Endothelial cell of umbilical vein (primary cell): ENCODE measurements around the gene APMAP. TPM values are rescaled to one million over a fixed set of nuclear protein-coding genes. Genes with fewer than 3 reads are reported as not detected.

ENCODE experiments used
- BruUV-seq: library from RNA; stranded (reverse); fragments of 400-500 nt; replicated peaks from 2 replicates; lab custom pipeline; 2021; lab: Mats Ljungman, UMichigan
- CTCF ChIA-PET: fragments of 300-600, 350-600 bp; sonication (Branson Sonifier 250); formaldehyde crosslinking; loops from one replicate; lab custom pipeline; 2021; ENCODE audit warnings: antibody characterized with exemption, inconsistent platforms; lab: Charles Lee
- POLR2A ChIA-PET: fragments of 300-600, 350-600 bp; sonication (Branson Sonifier 250); formaldehyde crosslinking; loops from one replicate; lab custom pipeline; 2021; ENCODE audit warnings: antibody characterized with exemption, inconsistent platforms; lab: Charles Lee
- DNase-seq: peaks from one replicate; pipeline ENCODE4 v3.0.0-alpha.2; 2011; ENCODE audit warnings: low read depth, low spot score
- FAIRE-seq: peaks from 2 replicates; lab custom pipeline; 2011; peaks lifted over from hg19 to GRCh38; lab: Jason Lieb, UNC
- H2AFZ ChIP-seq: 2 replicates; pipeline ENCODE4 v1.6.0; 2012; ENCODE audit warnings: low read depth, low read length, control low read depth, inconsistent platforms
- H3K27ac ChIP-seq: 2 replicates; pipeline ENCODE4 v1.5.1; 2011; ENCODE audit warnings: low read depth, mild to moderate bottlenecking, control low read depth, low read length, moderate library complexity; ENCODE audit not compliant: insufficient read depth
- H3K27me3 ChIP-seq, 2 experiments: 2 replicates each; pipeline versions ENCODE4 v1.6.0 to v1.6.1; 2011; ENCODE audit warnings: low read length in 2 of 2, mixed read lengths in 1 of 2; ENCODE audit not compliant: control insufficient read depth in 2 of 2, insufficient read depth in 2 of 2
- H3K36me3 ChIP-seq, 2 experiments: 2 replicates in 1 of 2; 3 replicates in 1 of 2; pipeline ENCODE4 v1.5.1; 2011; ENCODE audit warnings: low read length in 2 of 2, mild to moderate bottlenecking in 1 of 2, moderate library complexity in 1 of 2; ENCODE audit not compliant: control insufficient read depth in 2 of 2, insufficient read depth in 2 of 2; ENCODE audit errors: extremely low read depth in 1 of 2
- H3K4me1 ChIP-seq: 3 replicates; pipeline ENCODE4 v1.5.1; 2011; ENCODE audit warnings: mild to moderate bottlenecking, low read length; ENCODE audit not compliant: control insufficient read depth, insufficient read depth; ENCODE audit errors: extremely low read depth
- H3K4me2 ChIP-seq: 2 replicates; pipeline ENCODE4 v1.6.1; 2011; ENCODE audit warnings: low read length, control low read depth, mixed read lengths; ENCODE audit not compliant: insufficient read depth
- H3K4me3 ChIP-seq, 3 experiments: fragments of 200-600 bp in 1 of 3; sonication (generic), shearing (Covaris generic) in 1 of 3; replicated peaks in 1 of 3; 2 replicates each; pipeline ENCODE4 v1.5.1; 2011 to 2016; ENCODE audit warnings: control low read depth in 3 of 3, low read length in 3 of 3, mild to moderate bottlenecking in 2 of 3, inconsistent platforms in 1 of 3, low read depth in 1 of 3, moderate library complexity in 1 of 3; ENCODE audit not compliant: insufficient read depth in 1 of 3
- H3K79me2 ChIP-seq: 2 replicates; pipeline ENCODE4 v1.6.0; 2012; ENCODE audit warnings: low read length, inconsistent platforms; ENCODE audit not compliant: control insufficient read depth, insufficient read depth
- H3K9ac ChIP-seq: replicated peaks from 2 replicates; pipeline ENCODE3; 2011; ENCODE audit warnings: low read length, control low read depth; ENCODE audit not compliant: insufficient read depth; ENCODE audit errors: extremely low read depth
- H3K9me1 ChIP-seq: replicated peaks from 3 replicates; pipeline ENCODE4 v1.6.0; 2011; ENCODE audit warnings: mild to moderate bottlenecking, low read length; ENCODE audit not compliant: control insufficient read depth, insufficient read depth; ENCODE audit errors: extremely low read depth
- H3K9me3 ChIP-seq: replicated peaks from 2 replicates; pipeline ENCODE4 v1.5.1; 2012; ENCODE audit warnings: low read length, inconsistent platforms; ENCODE audit not compliant: control insufficient read depth, insufficient read depth
- H4K20me1 ChIP-seq: replicated peaks from 2 replicates; pipeline ENCODE3; 2011; ENCODE audit warnings: mild to moderate bottlenecking, low read length; ENCODE audit not compliant: control insufficient read depth, insufficient read depth; ENCODE audit errors: extremely low read depth
- CTCF ChIP-seq, 2 donors: IDR thresholded peaks; 1 replicate in 1 of 2; 2 replicates in 1 of 2; pipeline ENCODE4 v1.5.1; 2011; ENCODE audit warnings: low read length in 2 of 2, mild to moderate bottlenecking in 2 of 2, moderate library complexity in 2 of 2, control low read depth in 1 of 2, inconsistent platforms in 1 of 2, low read depth in 1 of 2; ENCODE audit not compliant: insufficient read depth in 1 of 2; ENCODE audit errors: extremely low read depth in 1 of 2
- EZH2 ChIP-seq: IDR thresholded peaks from 2 replicates; pipeline ENCODE4 v1.6.1; 2012; ENCODE audit warnings: borderline replicate concordance, low read depth, mild to moderate bottlenecking, moderate library complexity, low read length, inconsistent platforms; ENCODE audit not compliant: severe bottlenecking
- FOS ChIP-seq: IDR thresholded peaks from 2 replicates; pipeline ENCODE4 v1.6.1; 2011; ENCODE audit warnings: mild to moderate bottlenecking, low read length, moderate library complexity, borderline replicate concordance; ENCODE audit not compliant: insufficient read depth
- GATA2 ChIP-seq: IDR thresholded peaks from 2 replicates; pipeline ENCODE4 v1.7.0; 2011; ENCODE audit warnings: low read depth, mild to moderate bottlenecking, moderate library complexity, mixed read lengths, low read length; ENCODE audit not compliant: insufficient read length, insufficient read depth
- JUN ChIP-seq: IDR thresholded peaks from 2 replicates; pipeline ENCODE4 v1.6.1; 2011; ENCODE audit warnings: borderline replicate concordance, low read depth; ENCODE audit not compliant: insufficient read length, insufficient read depth
- MAX ChIP-seq: IDR thresholded peaks from 2 replicates; pipeline ENCODE4 v1.6.1; 2011; ENCODE audit not compliant: insufficient read depth, insufficient read length
- MYC ChIP-seq: IDR thresholded peaks from one replicate; pipeline ENCODE4 v1.6.1; 2011; ENCODE audit warnings: mild to moderate bottlenecking, low read depth, low read length
- POLR2A ChIP-seq: IDR thresholded peaks from 2 replicates; pipeline ENCODE4 v1.6.1; 2012; ENCODE audit warnings: low read depth, mild to moderate bottlenecking, control low read depth, low read length
- POLR2AphosphoS5 ChIP-seq: IDR thresholded peaks from 2 replicates; pipeline ENCODE4 v1.6.1; 2012; ENCODE audit warnings: low read depth, mild to moderate bottlenecking, control low read depth, low read length, moderate library complexity; ENCODE audit not compliant: insufficient read depth
- dilution Hi-C: fragments of 300-500 bp; cut with MboI; formaldehyde crosslinking; loops from one replicate; pipeline ENCODE4 v1.15.0; 2019; ENCODE audit warnings: low sequenced_read_pairs; ENCODE audit not compliant: extremely low pct_ligation_motif_present
- intact Hi-C: fragments of 100-400 bp; cut with micrococcal nuclease; formaldehyde crosslinking; loops from one replicate; pipeline ENCODE4 v1.10.0; 2022
- polyA plus RNA-seq, 4 experiments: library from polyadenylated mRNA; depleted of rRNA in 3 of 4; stranded (reverse) in 3 of 4; unstranded in 1 of 4; fragments of >200 nt; gene quantifications; 2 replicates each; pipeline versions ENCODE4 v1.2.1 to v1.2.3, GENCODE V29; 2011 to 2012; ENCODE audit warnings: missing spikeins in 1 of 4
- total RNA-seq: library from RNA; stranded (reverse); gene quantifications from 2 replicates; pipeline ENCODE4 v1.2.3, GENCODE V29; 2021

The APMAP gene
- total and polyA plus RNA-seq, 2 donors (not counting 3 experiments of a cell fraction or from before 2014, with no cell fraction given) = 80.7 to 110 TPM

- Histone ChIP-seq H3K4me1 (peaks cover 10% of the 10 kb centered on the region), H3K9ac (no peak overlapping the region), H3K27ac (no peak overlapping the region), H4K20me1 (no peaks in the 10 kb centered on the region), H3K4me3 (no peak overlapping the region), H3K36me3 (no peaks in the 10 kb centered on the region), H3K79me2 (peaks cover 40% of the 10 kb centered on the region), H3K27me3 (no peaks in the 10 kb centered on the region), H3K4me2 (no peak overlapping the region), H3K9me1 (no peaks in the 10 kb centered on the region), H3K9me3 (no peaks in the 10 kb centered on the region), H2AFZ (no peak overlapping the region)
- no peak for TF ChIP-seq GATA2
- TF ChIP-seq FOS = no peak
- no peak for TF ChIP-seq POLR2AphosphoS5
- no peak for TF ChIP-seq POLR2A
- TF ChIP-seq JUN = no peak
- no peak for TF ChIP-seq MAX
- TF ChIP-seq CTCF (IDR thresholded peaks at IDR 0.05; ENCODE audit: extremely low read depth in 1 of 2, insufficient read depth in 1 of 2, low read depth in 1 of 2, low read length in 2 of 2) = no peak
- TF ChIP-seq MYC = no peak
- no peak for TF ChIP-seq EZH2
- intact Hi-C loops = no loop called here
- dilution Hi-C loops = no loop called here
- no TSS peak for BruUV-seq
- FAIRE-seq (no peak), DNase-seq (no peak)
- POLR2A ChIA-PET = no interaction called here
- CTCF ChIA-PET = no interaction called here
Measured at GRCh38 chr20:24987873-24988835, 4.4 kb downstream of the APMAP start.
